Superior temporal gyrus (tissue), 1 donor: ENCODE measurements around the gene OR2W1.

Experiments used
- DNase-seq: peaks from one replicate; pipeline ENCODE4 v3.0.0-alpha.2; 2016; ENCODE audit errors: extremely low spot score

Gene OR2W1

DNA sequence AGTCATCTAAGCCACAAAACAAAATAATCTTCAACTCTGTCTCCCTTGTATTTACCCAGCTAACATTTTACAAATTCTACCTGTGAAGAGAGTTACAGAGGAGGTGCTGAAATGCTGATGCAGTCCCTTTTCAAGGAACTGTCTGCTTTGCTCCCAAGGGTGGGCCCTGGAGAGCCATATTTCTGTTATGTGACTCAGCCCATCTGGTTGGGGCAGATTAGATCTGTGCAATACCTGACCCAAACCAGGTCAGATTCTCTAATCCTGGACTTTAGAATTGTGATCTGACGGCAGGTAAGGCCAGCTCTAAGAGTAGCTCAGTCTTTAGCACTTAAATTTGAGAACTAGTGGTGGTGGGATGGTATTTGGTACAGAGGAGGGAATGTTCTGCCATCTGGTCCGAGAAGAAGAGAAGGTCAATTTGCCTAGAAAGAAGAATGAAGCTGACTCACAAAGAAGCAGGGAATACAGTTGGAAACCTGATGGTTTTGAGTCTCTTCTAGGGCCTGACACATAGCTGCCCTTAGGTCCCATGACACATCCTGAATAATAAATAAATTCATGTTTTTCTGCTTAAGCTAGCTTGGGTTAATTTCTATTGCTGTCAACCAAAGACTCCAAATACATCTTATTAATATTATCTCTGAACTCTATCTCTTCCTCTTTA, 48.0 kb downstream of the OR2W1 start:
- DNase-seq, result no peak

- no peak for DNase-seq
Observed at GRCh38 chr6:28995093-28995650, 49.8 kb downstream of the OR2W1 start.
